Measurements from ENCODE around the gene MACROD2. TPM values are rescaled to one million over a fixed set of nuclear protein-coding genes. Genes with fewer than 3 reads are reported as not detected.

MACROD2 gene
- total RNA-seq, 1 experiment from 2014 or later = 1.6 TPM

GRCh38 chr20:14966203-14966602 is 970.9 kb downstream of the MACROD2 start:
- Histone ChIP-seq H3K4ac (ENCODE audit: low read depth, low read length) (no peak overlapping the region), H2BK20ac (ENCODE audit: low read depth, low read length, poor library complexity, severe bottlenecking) (no peak overlapping the region), H2BK12ac (ENCODE audit: insufficient read length, low read depth, low read length) (no peak overlapping the region), H3K4me1 (ENCODE audit: insufficient read depth, low read length) (no peaks in the 10 kb centered on the region), H3K23ac (ENCODE audit: insufficient read length, low read depth, low read length) (no peak overlapping the region), H4K5ac (ENCODE audit: insufficient read length, low read depth, low read length) (no peak overlapping the region), H2AK5ac (ENCODE audit: insufficient read length, low read length) (no peak overlapping the region), H4K8ac (replicated peaks; ENCODE audit: insufficient read length, low read depth, low read length) (no peak overlapping the region), H3K14ac (ENCODE audit: insufficient read depth, low read length) (no peak overlapping the region), H3K56ac (ENCODE audit: insufficient read length, low read depth, low read length) (no peak overlapping the region), H2BK15ac (ENCODE audit: low read depth, low read length) (no peak overlapping the region), H3K79me1 (ENCODE audit: insufficient read depth, low read depth, low read length, poor library complexity, severe bottlenecking) (no peaks in the 10 kb centered on the region), H3K27ac (ENCODE audit: insufficient read length, low read depth, low read length) (no peak overlapping the region), H4K20me1 (ENCODE audit: control insufficient read depth, insufficient read depth, insufficient read length) (no peaks in the 10 kb centered on the region), H3K9me3 (ENCODE audit: control insufficient read depth, low read depth, low read length) (no peaks in the 10 kb centered on the region), H3T11ph (ENCODE audit: low read length) (no peak overlapping the region), H3K4me2 (ENCODE audit: insufficient read depth, insufficient read length, low read length) (no peak overlapping the region), H3K27me3 (ENCODE audit: insufficient read depth, low read length) (no peaks in the 10 kb centered on the region), H2AFZ (ENCODE audit: low read length) (no peak overlapping the region), H3K18ac (ENCODE audit: insufficient read length, low read depth, low read length) (no peak overlapping the region), H2BK120ac (ENCODE audit: low read depth, low read length, poor library complexity, severe bottlenecking) (no peak overlapping the region), H2BK5ac (ENCODE audit: insufficient read length, low read length) (no peak overlapping the region), H3K79me2 (ENCODE audit: insufficient read depth, low read length) (no peaks in the 10 kb centered on the region), H3K9ac (ENCODE audit: extremely low read depth, insufficient read length, low read length) (no peak overlapping the region), H4K91ac (ENCODE audit: insufficient read length, low read depth, low read length) (no peak overlapping the region), H3K23me2 (ENCODE audit: insufficient read length, low read depth, low read length, poor library complexity, severe bottlenecking) (no peaks in the 10 kb centered on the region)
- Mint-ChIP-seq H3K27me3 (ENCODE audit: low read depth) (no peaks in the 10 kb centered on the region), H3K36me3 (ENCODE audit: insufficient read depth in 1 of 3, low read depth in 3 of 3) (no peaks in the 10 kb centered on the region), H3K4me1 (peaks cover 5 to 10% of the 10 kb centered on the region in 2 experiments; a peak in 3 of 4 replicates), H3K27ac (no peak overlapping the region), H3K9me3 (no peaks in the 10 kb centered on the region), H3K4me3 (no peak overlapping the region)
- DNase-seq = no peak
- WGBS (ENCODE audit: extremely low coverage, insufficient read length, low lambda C conversion rate) = no CpG with 5 or more reads among the region's 3 CpGs
- TF ChIP-seq CTCF (conservative IDR thresholded peaks at IDR 0.05) = no peak

Data from H9 (cell line).